NT2/D1 (cell line): Measurements from ENCODE around the gene GATA3.
A peak's percentile ranks its signal among the peaks of the same experiment; 100 is the strongest.

Experiments used
- DNase-seq: peaks from one replicate; pipeline ENCODE4 v3.0.0-alpha.2; 2011; ENCODE audit warnings: low read depth, low spot score
- H3K27me3 ChIP-seq: 2 replicates; pipeline ENCODE4 v1.6.0; 2011; ENCODE audit warnings: mild to moderate bottlenecking; ENCODE audit not compliant: insufficient read length, insufficient read depth
- H3K36me3 ChIP-seq: 2 replicates; pipeline ENCODE4 v1.6.1; 2011; ENCODE audit warnings: mild to moderate bottlenecking, low read length, mixed read lengths; ENCODE audit not compliant: insufficient read depth, insufficient read length
- H3K4me1 ChIP-seq: 2 replicates; pipeline ENCODE4 v1.5.1; 2011; ENCODE audit not compliant: insufficient read depth, insufficient read length
- H3K4me3 ChIP-seq: 2 replicates; pipeline ENCODE4 v1.5.1; 2011; ENCODE audit warnings: low read depth; ENCODE audit not compliant: insufficient read length
- H3K9ac ChIP-seq: 2 replicates; pipeline ENCODE4 v1.6.0; 2011; ENCODE audit warnings: low read depth; ENCODE audit not compliant: insufficient read length
- H3K9me3 ChIP-seq: 2 replicates; pipeline ENCODE4 v1.5.1; 2011; ENCODE audit warnings: mild to moderate bottlenecking, low read length; ENCODE audit not compliant: insufficient read depth
- SUZ12 ChIP-seq: IDR thresholded peaks from 2 replicates; pipeline ENCODE4 v1.6.1; 2011; ENCODE audit not compliant: insufficient read length, insufficient read depth; ENCODE audit errors: extremely low read depth
- YY1 ChIP-seq: IDR thresholded peaks from 2 replicates; pipeline ENCODE4 v1.6.1; 2011; ENCODE audit not compliant: insufficient read length, insufficient read depth
- ZNF274 ChIP-seq: IDR thresholded peaks from 2 replicates; pipeline ENCODE4 v1.6.1; 2011; ENCODE audit warnings: mild to moderate bottlenecking, low read depth, low read length

The GATA3 gene

GRCh38 chr10:8055420-8056349, 1.2 kb downstream of the GATA3 start:
- TF ChIP-seq YY1: no peak
- TF ChIP-seq SUZ12: no peak
- no peak for TF ChIP-seq ZNF274
- no peaks in the 10 kb centered on the region for H3K4me1 ChIP-seq
- H3K9me3 ChIP-seq: no peaks in the 10 kb centered on the region
- no peak for DNase-seq
- H3K4me3 ChIP-seq: peak overlapping the region; percentile 59
- peaks cover 22% of the 10 kb centered on the region for H3K27me3 ChIP-seq
- peak overlapping the region; percentile 82 for H3K9ac ChIP-seq
- peaks cover 17% of the 10 kb centered on the region for H3K36me3 ChIP-seq

GRCh38 chr10:8056378-8056777, 1.9 kb downstream of the GATA3 start:
- H3K36me3 ChIP-seq: peaks cover 20% of the 10 kb centered on the region
- no peak overlapping the region for H3K9ac ChIP-seq
- TF ChIP-seq SUZ12: no peak
- TF ChIP-seq YY1: no peak
- no peak for TF ChIP-seq ZNF274
- peaks cover 5% of the 10 kb centered on the region for H3K4me1 ChIP-seq
- DNase-seq: no peak
- H3K27me3 ChIP-seq: peaks cover 22% of the 10 kb centered on the region
- H3K4me3 ChIP-seq: peak overlapping the region; percentile 59
- no peaks in the 10 kb centered on the region for H3K9me3 ChIP-seq

GRCh38 chr10:8056871-8057331, 2.4 kb downstream of the GATA3 start:
- Histone ChIP-seq H3K9me3 (no peaks in the 10 kb centered on the region), H3K36me3 (peaks cover 25% of the 10 kb centered on the region), H3K4me3 (no peak overlapping the region), H3K27me3 (peaks cover 22% of the 10 kb centered on the region), H3K4me1 (peaks cover 9% of the 10 kb centered on the region), H3K9ac (peak overlapping the region; percentile 17)
- TF ChIP-seq ZNF274: no peak
- TF ChIP-seq YY1: no peak
- TF ChIP-seq SUZ12: no peak
- no peak for DNase-seq

GRCh38 chr10:8057636-8058273, 3.3 kb downstream of the GATA3 start:
- Histone ChIP-seq H3K36me3 (peaks cover 26% of the 10 kb centered on the region), H3K4me1 (peaks cover 13% of the 10 kb centered on the region), H3K27me3 (peaks cover 16% of the 10 kb centered on the region), H3K4me3 (no peak overlapping the region), H3K9me3 (no peaks in the 10 kb centered on the region), H3K9ac (peak overlapping the region; percentile 45)
- TF ChIP-seq YY1 (no peak), SUZ12 (no peak), ZNF274 (no peak)
- no peak for DNase-seq

GRCh38 chr10:8058274-8059111, 4.0 kb downstream of the GATA3 start:
- Histone ChIP-seq H3K9me3 (no peaks in the 10 kb centered on the region), H3K4me3 (no peak overlapping the region), H3K36me3 (peaks cover 26% of the 10 kb centered on the region), H3K27me3 (peaks cover 12% of the 10 kb centered on the region), H3K9ac (no peak overlapping the region), H3K4me1 (peaks cover 14% of the 10 kb centered on the region)
- TF ChIP-seq SUZ12 (no peak), YY1 (no peak), ZNF274 (no peak)
- no peak for DNase-seq

- TF ChIP-seq ZNF274 (no peak), SUZ12 (no peak), YY1 (no peak)
- Histone ChIP-seq H3K4me1 (peaks cover 18% of the 10 kb centered on the region), H3K36me3 (peaks cover 31% of the 10 kb centered on the region), H3K27me3 (peaks cover 12% of the 10 kb centered on the region), H3K9me3 (no peaks in the 10 kb centered on the region), H3K9ac (no peak overlapping the region), H3K4me3 (no peak overlapping the region)
- no peak for DNase-seq
Observed at GRCh38 chr10:8059191-8059936, 4.9 kb downstream of the GATA3 start.
